ENCODE data around the gene KLHL22.

Gene KLHL22

GRCh38 chr22:20528405-20528978 lies 32.9 kb upstream of the KLHL22 start:
- FAIRE-seq (no peak), DNase-seq (ENCODE audit: insufficient read length, low spot score) (no peak)
- TF ChIP-seq CTCF (IDR thresholded peaks at IDR 0.05; ENCODE audit: insufficient read depth, missing control alignments), result no peak

GRCh38 chr22:20526628-20527355 lies 31.2 kb upstream of the KLHL22 start:
- TF ChIP-seq CTCF (IDR thresholded peaks at IDR 0.05; ENCODE audit: insufficient read depth, missing control alignments), result no peak
- FAIRE-seq (no peak), DNase-seq (ENCODE audit: insufficient read length, low spot score) (no peak)

DNA sequence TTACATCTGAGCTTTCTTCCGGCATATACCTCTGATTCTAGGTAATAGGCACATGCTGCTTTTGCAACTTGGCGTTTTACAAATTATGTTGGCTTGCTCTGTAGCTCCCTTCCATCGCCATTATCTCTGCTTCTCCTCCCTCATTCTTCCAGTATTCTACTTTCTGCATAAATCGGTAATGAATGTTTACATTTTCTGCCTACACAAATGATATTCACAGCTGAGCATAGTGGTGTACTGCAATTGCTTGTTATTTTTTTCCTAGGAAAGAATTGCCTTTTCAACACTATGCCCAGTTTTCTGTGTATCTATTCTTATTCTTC lies 30.7 kb upstream of the KLHL22 start:
- no peak for TF ChIP-seq CTCF (IDR thresholded peaks at IDR 0.05; ENCODE audit: insufficient read depth, missing control alignments)
- FAIRE-seq (no peak), DNase-seq (ENCODE audit: insufficient read length, low spot score) (no peak)

DNA sequence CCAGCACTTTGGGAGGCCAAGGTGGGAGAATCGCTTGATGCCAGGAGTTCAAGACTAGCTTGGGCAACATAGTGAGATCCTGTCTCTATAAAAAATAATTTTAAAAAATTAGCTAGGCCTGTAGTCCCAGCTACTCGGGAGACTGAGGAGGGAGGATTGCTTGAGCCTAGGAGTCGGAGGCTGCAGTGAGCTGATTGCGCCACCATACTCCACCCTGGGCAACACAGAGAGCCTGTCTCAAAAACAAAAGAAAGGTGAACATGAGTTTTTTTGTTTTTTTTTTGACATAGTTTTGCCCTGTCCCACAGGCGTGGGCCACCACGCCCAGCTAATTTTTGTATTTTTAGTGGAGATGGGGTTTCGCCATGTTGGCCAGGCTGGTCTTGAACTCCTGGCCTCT lies 29.5 kb upstream of the KLHL22 start:
- DNase-seq (ENCODE audit: insufficient read length, low spot score) (no peak), FAIRE-seq (no peak)
- no peak for TF ChIP-seq CTCF (IDR thresholded peaks at IDR 0.05; ENCODE audit: insufficient read depth, missing control alignments)

DNA sequence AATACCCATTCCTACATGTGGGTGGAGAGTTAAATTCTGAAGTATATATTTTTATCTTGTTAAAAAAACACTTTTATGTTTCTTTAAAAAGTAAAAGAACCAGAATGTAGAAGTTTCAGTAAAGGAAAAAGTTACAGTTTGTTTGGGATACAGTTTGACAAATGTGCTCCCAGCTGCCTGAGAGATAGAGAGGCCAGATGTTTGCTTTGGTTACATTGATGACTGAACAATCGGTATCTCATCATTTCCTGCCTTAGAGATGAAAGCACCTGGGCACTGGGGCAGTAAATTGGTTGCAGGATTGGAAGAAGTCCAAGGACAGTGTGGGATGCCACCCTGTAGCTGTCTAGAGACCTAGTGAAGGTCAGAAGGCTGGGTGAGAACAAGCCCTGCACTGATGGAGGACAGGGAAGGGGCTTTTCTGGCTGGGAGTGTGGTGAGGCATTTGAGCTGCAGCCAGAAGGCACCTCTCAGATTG lies 28.4 kb upstream of the KLHL22 start:
- TF ChIP-seq CTCF (IDR thresholded peaks at IDR 0.05; ENCODE audit: insufficient read depth, missing control alignments), result no peak
- DNase-seq (ENCODE audit: insufficient read length, low spot score) (no peak), FAIRE-seq (no peak)

DNA sequence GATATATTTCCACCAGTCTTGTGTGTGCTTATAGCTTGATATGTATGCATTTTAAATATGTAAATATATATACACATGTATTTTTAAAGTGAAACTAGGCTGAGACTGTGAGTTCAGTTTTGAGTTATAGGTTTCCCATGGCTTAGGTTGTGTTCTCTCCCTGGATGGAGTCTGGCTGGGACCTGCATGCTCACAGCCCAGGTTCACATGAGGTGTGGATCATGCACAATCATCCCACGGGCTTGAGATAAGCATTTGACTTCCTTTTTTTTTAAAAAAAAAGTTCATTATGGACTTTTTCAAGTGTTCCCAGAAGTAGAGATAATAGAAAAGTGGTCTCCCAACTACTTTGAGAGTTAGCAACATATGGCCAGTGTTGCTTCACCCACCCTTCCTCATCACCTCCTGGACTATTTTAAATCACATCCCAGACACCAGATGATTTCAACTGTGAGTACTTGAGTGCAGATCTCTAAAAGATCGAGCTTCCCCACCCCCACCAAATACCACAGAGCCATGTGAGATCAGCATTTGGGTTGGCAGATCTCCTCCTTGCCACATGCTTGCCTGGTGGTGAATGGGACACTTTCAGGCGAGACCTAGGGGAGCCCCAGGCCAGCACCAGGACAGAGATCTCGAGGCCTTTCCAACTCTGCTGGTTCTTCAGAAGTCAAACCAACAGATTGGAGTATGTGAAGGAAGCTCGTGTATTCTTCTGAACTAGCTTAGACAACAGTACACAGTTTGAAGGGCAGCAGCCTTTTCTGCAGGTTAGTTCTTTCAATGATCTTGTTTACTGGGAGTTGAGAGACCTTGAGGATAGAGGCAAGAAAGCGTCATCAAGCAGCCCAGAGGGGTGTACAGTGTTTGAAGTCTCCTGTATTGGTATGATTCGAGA lies 27.7 kb upstream of the KLHL22 start:
- TF ChIP-seq CTCF (IDR thresholded peaks at IDR 0.05; ENCODE audit: insufficient read depth, missing control alignments), result no peak
- no peak for DNase-seq (ENCODE audit: insufficient read length, low spot score)
- no peak for FAIRE-seq

All from D721Med (cell line).